Pons (tissue), 1 donor: ENCODE measurements around the gene OPHN1.
"Not testable (repeated sequence)": the region's sequence is repeated elsewhere in the genome, so short reads cannot be mapped to it uniquely, and the experiment has no call there.

Experiments used
- DNase-seq: peaks from one replicate; pipeline ENCODE4 v3.0.0-alpha.2; 2016; ENCODE audit warnings: low spot score

Gene OPHN1

DNA sequence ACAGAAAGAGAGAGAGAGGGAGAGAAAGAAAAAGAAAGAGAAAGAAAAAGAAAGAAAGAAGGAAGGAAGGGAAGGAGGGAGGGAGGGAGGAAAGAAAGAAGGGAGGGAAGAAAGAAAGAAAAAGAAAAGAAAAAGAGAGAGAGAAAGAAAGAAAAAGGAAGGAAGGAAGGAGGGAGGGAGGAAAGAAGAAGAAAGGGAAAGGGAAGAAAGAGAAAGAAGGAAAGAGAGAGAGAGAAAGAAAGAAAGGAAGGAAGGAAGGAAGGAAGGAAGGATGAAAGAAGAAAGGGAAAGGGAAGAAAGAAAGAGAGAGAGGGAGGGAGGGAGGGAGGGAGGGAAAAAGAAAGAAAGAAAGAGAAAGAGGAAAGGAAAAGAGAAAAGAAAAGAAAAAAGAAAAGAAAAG lies 10.8 kb downstream of the OPHN1 start:
- no peak for DNase-seq

GRCh38 chrX:68421636-68422035 lies 11.7 kb downstream of the OPHN1 start:
- no peak for DNase-seq

- DNase-seq, result no peak
Observed at GRCh38 chrX:68420559-68420958, 12.7 kb downstream of the OPHN1 start.

- no peak for DNase-seq
Observed at GRCh38 chrX:68419975-68420374, 13.3 kb downstream of the OPHN1 start.

- DNase-seq, result no peak
Observed at GRCh38 chrX:68417651-68418050, 15.6 kb downstream of the OPHN1 start.

- DNase-seq, result no peak
Observed at GRCh38 chrX:68416592-68416991, 16.7 kb downstream of the OPHN1 start.

GRCh38 chrX:68415316-68415715 lies 18.0 kb downstream of the OPHN1 start:
- DNase-seq, result peak; percentile 22

- no peak for DNase-seq
Observed at GRCh38 chrX:68413254-68413653, 20.0 kb downstream of the OPHN1 start.

DNA sequence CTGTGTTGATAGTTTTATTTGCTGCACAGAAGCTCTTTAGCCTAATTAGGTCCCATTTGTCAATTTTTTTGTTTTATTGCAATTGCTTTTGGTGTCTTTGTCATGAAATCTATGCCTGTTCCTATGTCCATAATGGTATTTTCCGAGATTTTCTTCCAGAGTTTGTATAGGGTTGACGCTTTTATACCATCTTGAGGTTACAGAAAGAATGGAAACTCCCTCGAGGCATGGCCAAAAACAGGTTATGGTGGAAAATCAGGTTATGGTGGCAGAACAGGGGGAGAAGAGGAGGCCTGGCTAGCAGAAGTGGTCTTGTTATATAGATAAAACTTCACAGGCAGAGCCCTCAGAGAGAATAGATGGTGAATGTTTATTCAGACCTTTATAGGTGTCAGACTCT lies 21.6 kb downstream of the OPHN1 start:
- no peak for DNase-seq

- DNase-seq, result peak; percentile 29
Observed at GRCh38 chrX:68409194-68409593, 24.1 kb downstream of the OPHN1 start.

GRCh38 chrX:68403522-68403921 lies 29.8 kb downstream of the OPHN1 start:
- DNase-seq, result no peak

DNA sequence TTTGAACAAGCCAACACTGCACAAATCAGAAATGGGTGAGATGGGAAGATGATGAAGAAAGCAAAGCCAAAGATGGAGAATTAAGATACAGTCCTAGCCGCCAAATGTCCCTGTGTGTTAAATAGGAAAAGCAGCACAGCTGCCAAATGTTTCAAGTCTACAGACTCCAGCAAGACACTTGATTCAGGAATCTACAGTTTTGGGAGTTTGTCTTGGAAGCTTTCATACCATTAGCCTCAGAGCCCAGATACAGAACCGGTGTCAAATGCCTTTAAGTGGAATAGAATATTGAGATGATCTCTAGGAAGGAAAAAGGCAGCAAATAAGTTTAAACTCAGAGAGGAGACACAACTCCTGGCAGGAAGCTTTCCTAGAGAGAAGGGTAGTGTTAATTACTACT lies 30.3 kb downstream of the OPHN1 start:
- DNase-seq, result no peak

DNA sequence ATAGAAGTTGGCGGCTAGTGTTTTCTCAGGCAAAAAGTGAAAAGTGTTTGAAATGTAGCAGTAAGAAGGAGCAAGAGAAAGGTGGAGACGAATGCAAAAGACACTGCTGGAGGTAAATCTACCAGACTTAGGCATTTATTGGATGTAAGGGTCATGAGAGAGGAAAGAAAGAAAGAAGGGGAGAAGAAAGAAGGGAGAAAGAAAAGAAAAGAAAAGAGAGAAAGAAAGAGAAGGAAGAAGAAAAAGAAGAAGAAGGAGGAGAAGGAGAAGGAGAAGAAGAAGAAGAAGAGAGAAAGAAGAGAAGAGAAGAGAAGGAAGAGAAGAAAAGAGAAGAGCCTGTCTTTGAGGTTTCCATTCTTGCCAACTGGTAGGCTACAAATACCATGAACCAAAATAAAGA lies 31.2 kb downstream of the OPHN1 start:
- DNase-seq, result no peak

GRCh38 chrX:68398291-68398690 lies 35.0 kb downstream of the OPHN1 start:
- DNase-seq, result no peak

DNA sequence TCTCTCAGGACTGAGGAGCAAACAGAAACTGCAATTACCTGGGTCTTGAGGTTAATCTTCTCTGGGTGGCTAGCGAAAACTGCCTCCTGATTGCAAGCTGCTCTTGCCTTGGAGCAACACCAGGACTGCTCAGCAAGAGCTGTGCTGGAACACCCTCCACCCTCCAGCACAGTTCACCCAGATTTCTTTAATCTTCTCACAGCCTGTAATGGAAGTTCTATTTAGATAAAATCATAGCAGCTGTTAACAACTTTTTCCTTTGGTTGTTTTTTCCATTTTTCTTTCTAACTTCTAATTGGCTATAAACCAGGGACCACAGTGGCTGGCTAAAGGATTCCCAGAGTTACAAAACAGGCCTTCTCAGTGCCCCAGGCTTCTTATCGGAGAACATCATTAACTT lies 36.3 kb downstream of the OPHN1 start:
- no peak for DNase-seq

DNA sequence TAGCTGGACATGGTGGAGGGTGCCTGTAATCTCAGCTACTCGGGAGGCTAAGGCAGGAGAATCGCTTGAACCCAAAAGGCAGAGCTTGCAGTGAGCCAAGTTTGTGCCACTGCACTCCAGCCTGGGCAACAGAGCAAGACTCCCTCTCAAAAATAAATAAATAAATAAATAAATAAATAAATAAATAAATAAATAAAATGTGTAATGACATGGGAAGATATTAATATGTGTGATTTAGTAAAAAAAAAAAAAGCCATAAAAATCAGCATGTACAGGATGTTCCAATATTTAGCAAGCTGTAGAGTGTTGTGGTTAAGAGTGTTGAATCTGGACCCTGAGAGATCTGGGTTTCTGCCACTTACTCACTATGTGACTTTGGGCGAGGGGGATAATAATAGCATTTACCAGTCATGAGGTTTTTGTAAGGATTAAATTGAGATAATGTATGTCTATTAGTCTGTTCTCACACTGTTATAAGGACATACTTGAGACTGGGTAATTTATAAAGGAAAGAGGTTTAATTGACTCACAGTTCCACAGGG lies 43.8 kb downstream of the OPHN1 start:
- DNase-seq, result not testable (repeated sequence)

DNA sequence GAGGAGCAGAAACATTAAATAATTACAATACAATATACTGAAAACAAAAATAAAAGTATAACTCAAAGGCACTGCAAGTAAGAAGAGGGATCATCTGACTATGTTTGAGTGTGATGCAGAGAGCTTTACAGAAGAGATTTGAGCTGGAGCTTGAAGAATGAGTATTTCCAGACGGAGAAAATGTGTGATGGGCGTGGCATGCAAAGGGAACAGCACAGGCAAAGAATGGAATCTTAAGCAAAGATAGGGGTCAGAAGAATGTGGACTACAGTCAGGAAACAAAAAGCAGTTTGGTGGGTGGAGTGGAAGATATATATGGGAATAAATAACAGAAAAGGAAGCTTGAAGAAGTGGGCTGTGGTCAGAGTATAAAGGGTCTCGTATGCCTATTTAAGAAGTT lies 45.5 kb downstream of the OPHN1 start:
- DNase-seq, result no peak

DNA sequence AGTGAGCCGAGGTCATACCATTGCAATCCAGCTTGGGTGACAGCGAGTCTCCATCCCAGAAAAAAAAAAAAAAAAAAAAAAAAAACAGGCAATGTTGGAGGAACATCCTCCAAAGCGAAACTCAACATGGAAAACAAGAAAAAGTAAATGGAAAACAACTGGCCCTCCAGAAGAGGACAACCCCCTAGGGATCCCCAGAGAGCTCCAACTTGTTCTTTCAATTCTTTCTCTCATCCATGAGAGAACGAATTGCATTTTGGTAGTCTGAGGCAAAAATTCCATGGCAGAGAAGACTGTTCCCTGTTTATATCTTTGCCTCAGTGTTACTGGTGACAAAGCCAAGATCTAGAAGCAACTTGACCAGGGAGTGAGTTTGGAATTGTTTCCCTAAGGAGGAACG lies 49.8 kb downstream of the OPHN1 start:
- DNase-seq, result no peak

- not testable (repeated sequence) for DNase-seq
Observed at GRCh38 chrX:68377579-68377978, 55.7 kb downstream of the OPHN1 start.

DNA sequence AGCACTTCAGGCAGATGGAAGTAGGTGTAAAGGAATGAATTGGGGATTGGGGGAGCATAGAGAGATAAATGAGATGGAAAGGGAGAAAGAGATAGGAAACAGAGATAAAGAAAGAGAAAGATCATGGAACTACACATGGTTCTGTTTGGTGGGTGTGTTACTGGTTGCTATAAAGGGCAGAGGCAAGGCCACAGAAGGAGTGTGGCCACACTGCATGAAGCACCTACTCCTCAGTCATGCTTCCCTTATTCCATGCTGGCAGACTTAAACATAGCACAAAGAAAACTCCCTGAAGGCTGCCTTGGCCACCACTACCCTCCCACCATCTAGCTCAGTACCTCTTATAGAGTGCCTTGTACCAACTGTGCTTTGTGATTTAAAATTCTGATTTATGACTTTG lies 56.9 kb downstream of the OPHN1 start:
- no peak for DNase-seq

DNA sequence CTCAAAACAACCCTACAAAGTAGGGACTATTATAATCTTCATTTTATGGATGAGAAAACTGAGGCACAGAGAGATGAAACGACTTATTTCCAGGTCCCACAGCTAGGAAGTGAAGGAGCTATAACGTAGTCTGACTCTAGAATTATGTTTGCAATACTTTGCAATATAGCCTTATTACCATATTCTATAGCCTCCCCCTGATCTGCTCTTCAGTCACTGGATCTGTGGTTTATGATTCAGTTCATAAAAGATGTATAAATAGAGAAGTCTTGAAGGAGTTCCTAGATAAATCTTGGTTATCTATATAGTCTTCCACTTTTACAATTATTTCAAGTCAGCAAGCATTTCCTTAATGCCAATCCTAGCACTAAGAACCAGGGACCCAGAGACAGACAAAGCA lies 57.5 kb downstream of the OPHN1 start:
- no peak for DNase-seq

DNA sequence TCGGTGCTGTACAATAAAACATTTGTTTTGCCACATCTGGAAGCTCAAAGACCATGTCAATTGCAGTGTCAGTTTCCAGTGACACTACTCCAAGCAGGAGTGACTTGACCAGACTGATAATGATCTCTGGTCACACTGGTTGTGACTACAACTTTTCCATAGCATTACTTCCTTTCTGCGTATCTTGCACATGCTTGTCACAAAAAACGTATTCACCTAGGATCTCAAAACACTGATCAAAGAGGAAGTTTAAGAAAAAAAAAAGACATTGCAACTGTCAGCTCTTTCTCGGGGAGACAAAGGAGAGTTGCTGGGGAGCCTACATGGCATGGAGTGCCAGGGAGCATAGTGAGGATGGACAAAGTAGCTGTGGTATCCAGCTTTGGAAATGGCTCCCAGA lies 60.6 kb downstream of the OPHN1 start:
- no peak for DNase-seq

- no peak for DNase-seq
Observed at GRCh38 chrX:68369559-68369958, 63.7 kb downstream of the OPHN1 start.

DNA sequence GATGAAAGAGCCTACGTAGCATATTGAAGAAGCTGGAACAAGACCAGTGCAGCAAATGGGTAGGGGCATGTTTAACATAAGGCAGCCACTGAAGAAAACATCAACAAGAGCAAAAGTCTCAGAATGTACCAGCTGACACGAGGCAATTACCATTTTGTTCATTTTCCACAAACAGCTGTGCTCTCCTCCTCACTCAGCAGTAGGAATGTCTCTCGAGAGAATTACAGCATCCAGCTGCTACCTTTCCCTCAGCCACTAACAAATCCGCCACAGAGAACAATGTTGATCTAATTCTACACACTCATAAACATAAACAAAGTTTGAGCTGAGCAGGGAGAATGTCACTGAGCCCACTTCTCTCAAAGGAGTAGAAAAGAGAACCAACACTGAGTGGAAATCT lies 68.0 kb downstream of the OPHN1 start:
- no peak for DNase-seq

GRCh38 chrX:68363984-68364383 lies 69.3 kb downstream of the OPHN1 start:
- no peak for DNase-seq
